Left ventricle myocardium superior (tissue), 1 donor: Measurements from ENCODE around the gene VASH2. TPM values are rescaled to one million over a fixed set of nuclear protein-coding genes. Genes with fewer than 3 reads are reported as not detected.
"Not testable (repeated sequence)": the region's sequence is repeated elsewhere in the genome, so short reads cannot be mapped to it uniquely, and the experiment has no call there.

ENCODE experiments used
- ATAC-seq: fragments of 200-7000 bp; cut with Tn5 transposase; one replicate; pipeline ENCODE4 v1.9.1; 2020; ENCODE audit warnings: mild to moderate bottlenecking, moderate library complexity
- DNase-seq: peaks from one replicate; pipeline ENCODE4 v3.0.0-alpha.2; 2020
- intact Hi-C: fragments of 100-400 bp; cut with micrococcal nuclease; formaldehyde crosslinking; loops from one replicate; pipeline ENCODE4 v1.11.0; 2022
- total RNA-seq: library from RNA; stranded (reverse); fragmentation: NEBNext Ultra II Directional; extraction: Animal tissue kit (Norgen Biotek cat#: 25700); gene quantifications from one replicate; pipeline ENCODE4 v1.2.1, GENCODE V29; 2021
- donor health status: DM: no; HTN: yes; CAD: no; lungs with severe emphysema.

VASH2 gene
- total RNA-seq, 1 donor from 2014 or later = 1.0 TPM

DNA sequence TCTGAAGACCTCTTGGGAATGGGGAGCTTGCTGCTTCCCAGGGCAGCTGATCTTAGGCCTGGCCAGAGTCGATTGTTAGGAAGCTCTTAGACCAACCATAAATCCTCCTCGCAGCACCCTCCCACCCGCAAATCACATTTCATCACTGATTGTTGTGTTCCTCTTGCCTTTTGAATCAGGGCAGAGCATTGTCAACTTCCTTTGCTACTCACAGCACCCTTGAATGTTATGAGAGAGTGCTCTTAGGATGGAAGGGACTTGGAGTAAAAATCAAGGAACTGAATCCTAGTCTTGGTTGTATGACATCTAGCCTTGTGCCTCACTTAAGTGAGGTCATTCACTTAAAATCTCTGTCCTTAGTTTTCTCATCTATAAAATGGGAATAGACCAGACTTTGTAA lies 3.0 kb downstream of the VASH2 start:
- DNase-seq (no peak), ATAC-seq (no peak)
- intact Hi-C loops = no loop called here

DNA sequence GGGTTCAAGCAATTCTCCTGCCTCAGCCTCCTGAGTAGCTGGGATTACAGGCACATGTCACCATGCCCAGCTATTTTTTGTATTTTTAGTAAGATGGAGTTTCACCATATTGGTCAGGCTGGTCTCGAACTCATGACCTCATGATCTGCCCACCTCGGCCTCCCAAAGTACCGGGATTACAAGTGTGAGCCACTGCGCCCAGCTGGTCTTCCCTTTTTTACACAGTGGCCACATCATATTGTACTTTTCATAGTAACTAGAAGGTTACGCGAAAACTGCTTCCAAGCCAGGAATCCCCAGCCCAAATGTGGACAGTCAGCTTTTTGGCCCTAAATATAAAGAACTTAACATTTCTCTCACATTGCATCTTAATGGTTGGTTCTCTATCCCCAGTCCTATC lies 4.2 kb downstream of the VASH2 start:
- ATAC-seq (no peak), DNase-seq (no peak)
- intact Hi-C loops = no loop called here

DNA sequence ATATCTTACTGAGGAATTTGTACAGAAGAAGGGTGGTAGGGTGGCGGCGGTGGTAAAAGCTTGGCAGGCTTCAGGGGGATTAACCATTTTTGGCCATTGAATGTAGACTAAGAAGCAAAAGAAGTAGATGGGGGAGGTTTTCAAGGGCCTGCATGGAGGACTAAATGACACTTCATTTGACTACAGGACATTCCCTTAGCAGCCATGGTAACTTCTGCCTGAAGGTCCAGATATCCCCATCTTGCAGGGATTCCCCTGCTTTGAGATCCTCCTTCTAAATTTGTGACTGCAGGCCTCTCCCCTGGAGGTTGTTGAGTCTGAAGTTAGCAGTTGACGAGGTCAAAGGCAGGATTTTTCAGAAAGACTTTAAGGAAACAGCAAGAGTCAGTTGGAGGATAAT lies 4.8 kb downstream of the VASH2 start:
- no peak for ATAC-seq
- no peak for DNase-seq
- intact Hi-C loops = no loop called here

DNA sequence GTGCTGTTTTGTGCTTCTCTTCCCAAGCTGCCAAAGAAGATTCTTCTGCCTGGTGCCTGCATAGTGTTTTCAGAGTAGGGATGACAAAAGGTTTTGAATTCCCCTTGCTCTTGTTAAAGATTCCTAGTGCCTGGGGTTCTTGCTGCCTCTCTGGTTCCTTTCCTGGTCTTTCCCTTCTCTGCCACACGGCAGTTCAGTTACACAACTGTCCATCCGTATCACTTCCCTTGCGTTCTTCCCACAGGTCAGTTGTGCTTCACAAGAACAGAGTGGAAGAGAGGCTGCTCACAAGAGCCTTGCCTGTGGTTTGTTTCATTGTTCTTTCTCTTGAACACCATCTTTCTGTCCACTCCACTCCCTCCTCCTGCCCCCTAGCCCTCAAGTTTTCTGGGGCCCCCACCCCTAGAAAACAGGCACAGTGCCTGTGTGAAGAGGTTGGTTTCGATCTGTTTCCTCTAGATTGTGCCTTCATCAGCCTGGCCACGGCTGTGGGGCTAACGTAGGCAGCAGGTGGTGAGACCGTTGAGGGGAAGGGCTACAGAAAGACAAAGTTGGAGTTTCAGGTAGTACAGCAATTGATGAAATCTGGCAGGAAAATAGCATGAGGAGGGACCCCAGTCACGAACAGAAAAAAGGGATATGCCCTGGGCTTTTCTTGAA lies 5.8 kb downstream of the VASH2 start:
- no peak for ATAC-seq
- DNase-seq = no peak

DNA sequence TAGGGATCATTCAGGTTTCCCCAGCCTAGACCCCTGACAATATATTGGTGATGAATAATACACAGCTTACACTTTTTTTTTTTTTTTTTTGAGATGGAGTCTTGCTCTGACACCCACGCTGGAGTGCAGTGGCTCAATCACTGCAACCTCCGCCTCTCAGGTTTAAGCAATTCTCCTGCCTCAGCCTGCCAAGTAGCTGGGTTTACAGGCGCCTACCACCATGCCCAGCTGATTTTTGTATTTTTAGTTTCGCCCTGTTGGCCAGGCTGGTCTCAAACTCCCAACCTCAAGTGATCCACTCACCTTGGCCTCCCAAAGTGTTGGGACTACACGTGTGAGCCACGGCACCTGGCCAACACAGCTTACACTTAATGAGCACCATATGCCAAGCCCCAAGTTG lies 7.2 kb downstream of the VASH2 start:
- ATAC-seq (no peak), DNase-seq (no peak)
- intact Hi-C loops = no loop called here

More for the DNA sequence above, 5.8 kb downstream of the VASH2 start:
- intact Hi-C loops = no loop called here

DNA sequence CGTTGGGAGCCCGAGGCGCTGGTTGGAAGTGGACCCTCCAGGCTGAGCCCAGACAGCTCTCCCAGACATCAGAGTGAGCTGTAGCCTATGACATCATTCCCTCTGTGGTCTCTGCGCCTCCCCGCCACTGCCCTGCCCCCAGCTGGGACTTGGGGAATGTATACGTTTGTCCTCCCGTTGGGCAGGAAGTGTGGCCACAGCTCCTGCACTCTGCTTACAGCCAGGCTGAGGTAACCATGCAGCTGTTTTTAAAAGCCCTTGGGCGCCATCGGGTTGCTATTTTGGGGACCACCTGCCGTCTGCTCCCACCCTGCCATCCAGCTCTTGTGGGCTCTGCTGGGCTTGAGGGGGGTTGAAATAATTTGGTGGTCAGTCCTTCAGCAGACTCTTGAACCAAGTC lies 7.8 kb downstream of the VASH2 start:
- ATAC-seq (no peak), DNase-seq (no peak)
- intact Hi-C loops = no loop called here

DNA sequence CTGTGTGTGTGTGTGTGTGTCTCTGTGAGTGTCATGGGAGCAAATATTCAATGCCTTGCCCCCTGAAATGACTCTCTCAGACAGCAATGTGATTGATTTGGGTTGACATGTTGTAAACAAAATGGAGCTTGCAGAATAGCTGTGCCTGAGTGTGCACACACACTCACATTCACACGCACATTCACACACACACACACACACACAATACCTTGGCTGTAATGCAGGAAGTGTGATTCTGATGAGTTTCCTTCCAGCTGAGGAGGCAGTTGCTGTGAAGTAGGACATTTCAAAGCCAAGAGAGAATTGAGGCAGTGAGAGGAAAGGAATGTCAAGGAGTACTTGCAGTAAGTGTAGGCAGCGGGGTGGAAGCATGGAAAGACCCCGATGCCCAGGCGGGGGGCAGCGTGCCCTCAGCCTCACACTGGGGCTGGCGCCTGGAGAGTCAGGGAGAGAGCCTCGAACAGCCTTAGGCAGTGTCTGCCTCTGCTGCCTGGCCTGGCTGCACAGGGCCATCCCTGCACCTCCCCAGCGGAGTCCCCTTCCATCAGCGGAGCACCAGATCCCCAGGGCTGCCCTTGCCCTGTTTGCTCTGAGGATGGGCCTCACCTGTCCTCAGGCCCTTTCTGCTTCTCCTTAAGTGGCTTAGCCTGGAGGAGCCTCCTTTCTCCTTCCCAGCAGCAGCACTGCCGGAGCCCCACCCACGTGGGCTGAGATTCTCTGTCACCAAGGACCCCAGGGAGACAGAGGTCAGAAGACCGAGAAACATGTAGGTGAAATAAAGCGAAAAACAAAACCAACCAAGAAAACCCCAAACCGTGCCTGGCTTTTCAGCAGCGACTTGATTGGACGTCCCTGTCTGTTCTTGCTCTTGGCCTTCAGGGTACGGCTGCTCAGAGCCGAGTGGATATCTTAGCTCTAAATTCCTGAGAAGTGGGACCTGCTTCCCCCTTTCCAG lies 9.2 kb downstream of the VASH2 start:
- intact Hi-C loops = no loop called here
- no peak for DNase-seq
- ATAC-seq = no peak

DNA sequence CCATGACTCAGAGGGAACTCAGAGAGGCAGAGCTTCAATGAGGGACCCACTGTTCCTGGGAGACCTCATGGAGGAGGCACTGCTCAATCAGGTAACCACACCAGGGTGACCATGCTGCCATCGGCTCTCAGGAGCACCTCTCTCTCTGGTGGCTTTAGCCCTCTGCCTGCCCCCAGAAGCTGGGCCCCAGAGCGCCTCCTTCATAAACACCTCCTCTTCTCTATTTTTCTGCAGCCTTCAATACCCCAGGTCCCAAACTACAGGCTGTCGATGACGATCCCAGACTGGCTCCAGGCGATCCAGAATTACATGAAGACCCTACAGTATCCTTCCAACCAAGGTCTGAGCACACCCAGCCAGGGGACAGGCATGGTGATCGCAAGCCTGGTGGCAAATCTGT lies 10.6 kb downstream of the VASH2 start:
- ATAC-seq (no peak), DNase-seq (no peak)
- intact Hi-C loops = no loop called here

DNA sequence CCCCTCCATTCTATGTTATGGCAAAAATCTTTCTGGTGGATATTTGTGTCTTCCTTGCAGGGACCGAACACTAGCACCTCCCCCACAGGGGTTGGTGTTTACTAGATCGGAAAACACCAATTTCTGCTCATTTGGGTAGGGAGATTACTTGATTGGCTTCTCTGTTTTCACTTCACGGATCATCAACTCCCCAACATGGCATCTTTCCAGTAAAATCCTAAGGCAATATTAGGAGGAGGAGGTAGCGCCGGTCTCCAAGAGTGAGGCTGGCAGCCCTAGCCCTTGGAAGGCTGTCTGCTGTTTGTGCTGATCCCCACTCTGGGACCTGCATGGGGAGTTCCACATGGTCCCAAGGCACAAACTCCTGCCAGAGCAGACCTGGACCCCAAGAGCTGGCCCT lies 12.2 kb downstream of the VASH2 start:
- no peak for DNase-seq
- intact Hi-C loops = no loop called here
- no peak for ATAC-seq

DNA sequence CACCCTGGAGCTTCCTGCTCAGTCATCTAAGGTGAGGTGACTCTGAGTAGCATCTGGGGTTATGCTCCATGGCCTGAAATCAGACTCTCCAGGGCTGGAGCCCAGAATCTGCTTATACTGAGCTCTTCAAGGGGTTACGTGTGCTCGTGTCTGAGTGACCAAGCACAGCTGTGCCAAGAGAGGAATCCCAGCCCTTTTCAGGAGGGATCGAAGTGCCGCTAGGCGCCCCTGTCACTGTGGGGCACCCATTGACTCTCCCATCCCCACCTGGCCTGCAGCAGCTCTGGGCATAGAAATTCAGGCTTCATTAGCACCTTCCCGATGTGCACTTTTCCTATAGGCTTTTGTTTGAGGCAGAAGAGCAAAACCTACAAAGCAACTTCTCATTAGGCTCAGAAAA lies 13.8 kb downstream of the VASH2 start:
- intact Hi-C loops = no loop called here
- DNase-seq = no peak
- ATAC-seq = no peak

DNA sequence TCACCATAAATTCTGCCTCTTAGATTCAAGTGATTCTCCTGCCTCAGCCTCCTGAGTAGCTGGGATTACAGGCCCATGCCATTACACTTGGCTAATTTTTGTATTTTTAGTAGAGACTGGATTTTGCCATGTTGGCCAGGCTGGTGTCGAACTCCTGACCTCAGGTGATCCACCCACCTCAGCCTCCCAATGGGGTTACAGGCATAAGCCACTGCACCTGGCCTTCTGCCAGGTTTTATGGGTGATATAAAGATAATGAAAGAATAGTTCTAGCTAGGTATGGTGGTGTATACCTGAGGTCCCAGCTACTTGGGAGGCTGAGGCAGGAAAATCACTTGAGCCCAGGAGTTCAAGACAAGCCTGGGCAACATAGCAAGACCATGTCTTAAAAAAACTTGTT lies 14.7 kb downstream of the VASH2 start:
- ATAC-seq, intact Hi-C loops, DNase-seq: not testable (repeated sequence)

DNA sequence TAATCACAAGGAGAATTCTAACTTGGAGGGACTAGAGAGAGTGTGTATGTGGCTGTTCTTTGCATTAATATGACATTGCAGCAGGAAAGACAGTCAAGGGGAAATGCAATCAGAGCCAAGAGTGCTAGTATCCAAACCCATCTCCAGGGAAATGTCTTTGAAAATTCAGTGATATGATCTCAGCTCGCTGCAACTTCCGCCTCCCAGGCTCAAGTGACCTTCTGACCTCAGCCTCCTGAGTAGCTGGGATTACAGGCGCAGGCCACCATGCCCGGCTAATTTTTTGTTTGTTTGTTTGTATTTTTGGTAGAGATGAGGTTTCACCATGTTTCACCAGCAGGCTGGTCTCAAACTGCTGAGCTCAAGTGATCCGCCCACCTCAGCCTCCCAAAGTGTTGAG lies 16.3 kb downstream of the VASH2 start:
- intact Hi-C loops = no loop called here
- ATAC-seq = no peak
- no peak for DNase-seq

DNA sequence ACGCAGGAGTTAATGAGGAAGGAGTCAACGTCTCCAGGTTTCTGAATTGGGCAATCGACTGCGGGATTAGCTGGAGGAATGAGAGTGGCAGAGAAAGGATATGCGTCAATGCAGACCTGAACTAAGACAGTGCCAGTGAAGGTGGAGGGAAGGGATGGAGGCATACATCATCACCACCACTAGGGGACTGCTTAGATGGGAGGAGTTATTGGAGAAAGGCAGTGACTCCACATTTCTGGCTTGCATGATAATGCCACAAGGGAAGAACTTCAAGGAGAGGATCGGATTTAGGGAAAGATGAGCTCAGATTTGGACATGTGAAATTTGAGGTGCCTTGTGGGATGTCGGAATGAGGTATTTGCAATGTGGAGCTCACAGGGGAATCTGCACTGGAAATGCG lies 17.5 kb downstream of the VASH2 start:
- ATAC-seq = peak; percentile 33
- DNase-seq = no peak

DNA sequence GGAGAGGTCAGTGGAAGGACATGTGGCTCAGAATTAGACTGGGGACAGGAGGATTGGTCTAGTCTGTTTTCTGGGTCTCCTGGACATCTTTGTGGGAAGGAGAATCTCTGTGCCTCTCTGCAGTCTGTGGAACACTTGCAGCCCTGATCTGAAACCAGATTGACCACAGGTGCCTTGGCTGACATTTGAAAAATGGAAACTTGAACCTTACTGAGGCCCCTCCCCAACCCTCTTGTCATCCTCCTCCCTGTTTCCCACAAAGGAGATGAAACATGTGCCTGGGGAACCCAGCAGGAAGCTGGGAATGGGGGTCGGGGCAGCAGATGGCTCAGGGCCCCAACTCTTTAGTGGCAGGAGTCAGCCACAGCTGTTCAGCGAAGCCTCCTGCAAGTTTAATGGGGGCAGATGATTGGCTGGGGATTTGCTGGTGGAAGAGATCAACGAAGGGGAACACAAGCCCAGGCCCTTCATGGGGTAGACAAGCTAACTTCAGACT lies 18.1 kb downstream of the VASH2 start:
- ATAC-seq (no peak), DNase-seq (no peak)
- intact Hi-C loops = no loop called here

More for the DNA sequence above, 17.5 kb downstream of the VASH2 start:
- intact Hi-C loops = no loop called here

DNA sequence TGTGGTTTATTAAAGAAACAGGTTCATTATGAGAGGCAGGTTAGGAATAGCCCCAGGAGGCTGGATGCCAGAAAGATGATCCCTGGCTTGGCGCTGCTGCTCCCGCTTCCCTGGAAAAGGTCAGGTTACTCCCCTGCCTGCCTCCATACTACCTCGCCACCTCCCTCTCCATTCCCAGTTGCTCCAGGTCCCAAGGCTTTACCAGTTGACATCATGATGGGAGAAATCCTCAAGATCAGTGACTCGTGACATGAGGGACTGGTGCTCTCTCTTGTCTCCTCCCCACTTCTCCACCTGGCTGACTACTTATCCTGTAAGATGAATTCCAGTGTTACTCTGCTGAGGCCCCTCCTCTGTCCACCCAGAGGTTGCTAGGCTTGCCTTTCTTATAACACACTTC lies 19.7 kb downstream of the VASH2 start:
- ATAC-seq = no peak
- intact Hi-C loops = no loop called here
- DNase-seq = no peak

DNA sequence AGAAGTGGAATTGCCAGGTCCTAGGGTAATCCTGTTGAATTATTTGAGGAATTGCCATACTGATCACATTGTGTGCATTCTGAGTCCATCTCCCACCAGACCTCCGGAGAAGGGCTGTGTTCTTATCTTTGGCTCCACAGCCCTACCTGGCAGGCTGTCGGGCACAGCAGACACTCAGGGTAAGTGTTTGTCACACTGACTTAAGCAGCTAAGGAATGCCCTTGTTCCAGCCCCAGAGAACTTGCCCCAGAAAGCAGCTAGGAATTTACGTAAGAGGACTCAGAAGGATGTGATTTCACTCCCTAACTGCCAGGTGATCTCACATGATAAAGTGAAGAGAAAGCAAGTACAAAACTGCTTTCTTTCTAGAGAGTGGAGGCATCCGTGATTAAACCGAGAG lies 21.0 kb downstream of the VASH2 start:
- DNase-seq (no peak), ATAC-seq (no peak)
- intact Hi-C loops = no loop called here

DNA sequence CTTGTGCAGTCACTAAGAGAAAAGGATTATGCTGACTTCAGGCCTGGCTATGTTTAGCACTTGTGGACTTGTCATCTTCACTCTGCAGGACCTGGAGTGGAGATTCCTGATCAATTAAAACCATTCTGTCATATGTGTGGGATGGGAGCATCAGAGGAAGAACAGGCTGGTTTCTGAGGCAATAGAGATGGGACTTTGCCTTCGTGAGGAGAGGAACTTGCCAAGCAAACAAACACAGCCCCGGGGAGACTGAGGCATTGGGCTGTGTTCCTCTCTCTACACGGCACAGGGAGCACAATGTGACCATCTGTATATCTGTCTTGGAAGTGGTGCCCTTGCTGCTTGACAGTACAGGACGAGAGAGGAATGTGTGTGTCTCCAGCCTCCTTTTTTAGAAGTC lies 23.1 kb downstream of the VASH2 start:
- no peak for ATAC-seq
- intact Hi-C loops = no loop called here
- DNase-seq = no peak

DNA sequence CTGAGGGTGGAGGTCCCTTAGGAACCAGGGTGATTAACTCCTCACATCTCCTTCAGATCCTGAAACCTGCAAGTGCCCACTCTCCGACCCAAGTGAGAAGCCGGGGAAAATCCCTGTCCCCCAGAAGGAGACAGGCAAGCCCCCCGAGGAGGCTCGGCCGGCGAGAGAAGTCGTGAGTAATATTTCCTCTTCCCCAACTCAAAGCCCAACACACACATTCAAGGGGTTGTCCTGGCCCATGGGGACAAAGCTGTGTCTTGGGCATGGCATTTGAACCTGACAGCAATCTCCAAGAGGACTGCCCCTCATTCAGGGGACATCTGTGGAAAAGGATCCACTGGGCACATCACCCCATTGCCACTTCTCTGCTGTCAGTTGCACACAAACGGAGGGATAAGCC lies 23.6 kb downstream of the VASH2 start:
- DNase-seq = no peak
- ATAC-seq = no peak
- intact Hi-C loops = no loop called here

DNA sequence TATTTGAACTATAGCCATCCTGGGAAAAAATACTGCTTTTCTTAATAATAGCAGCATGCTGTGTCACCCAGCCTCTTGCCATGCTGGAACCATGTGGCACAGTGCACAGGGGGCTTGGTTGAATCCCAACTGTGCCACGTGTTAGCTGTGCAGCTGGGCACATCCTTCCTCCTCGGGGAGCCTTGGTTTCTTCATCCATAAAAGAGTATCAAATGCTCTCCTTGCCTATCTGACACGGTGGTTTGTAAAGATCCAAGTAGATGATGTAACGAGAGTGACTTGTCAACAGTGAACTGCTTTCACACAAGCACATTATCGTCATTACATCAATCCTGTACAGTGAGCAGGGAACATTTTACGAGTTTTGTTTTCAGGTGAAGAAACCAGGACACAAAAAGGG lies 24.4 kb downstream of the VASH2 start:
- no peak for DNase-seq
- intact Hi-C loops = no loop called here
- ATAC-seq = no peak

DNA sequence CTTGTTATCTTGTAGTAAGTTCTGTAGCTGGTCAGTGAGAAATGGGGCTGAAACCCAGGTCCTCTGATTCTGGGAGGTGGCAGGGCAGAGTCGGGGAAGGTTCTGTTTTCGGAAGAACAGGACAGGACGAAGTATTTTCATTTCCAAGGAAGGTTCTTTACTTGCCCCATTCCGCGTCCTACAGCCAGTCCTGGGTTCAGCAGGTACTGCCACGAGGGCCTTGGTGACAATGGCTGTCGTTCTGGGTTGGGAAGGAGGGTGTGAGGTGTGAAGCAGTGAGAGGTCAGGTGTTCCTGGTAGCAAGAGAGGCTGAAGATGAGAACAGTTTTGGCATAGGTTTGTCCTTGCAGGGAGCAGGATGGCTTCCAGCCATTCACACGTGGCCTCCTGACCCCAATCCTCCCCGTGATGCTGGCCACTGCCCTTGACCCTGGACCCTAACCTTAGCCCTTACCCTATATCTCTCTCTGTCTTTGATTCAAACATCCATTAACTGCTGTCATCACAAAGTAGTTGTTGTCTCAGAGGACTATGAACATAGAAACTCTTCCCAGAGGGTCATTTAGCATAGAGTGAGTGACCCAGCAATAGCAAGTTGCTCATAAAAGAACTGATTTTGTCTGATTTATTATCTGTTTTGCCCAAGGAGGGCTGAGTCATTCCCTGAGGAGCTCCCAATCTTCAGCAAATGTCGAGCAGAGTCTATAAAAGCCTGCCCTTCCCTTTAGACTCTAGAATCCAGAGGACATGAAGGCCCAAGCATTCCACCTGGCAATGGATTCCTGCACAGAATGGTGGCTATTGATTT lies 25.0 kb downstream of the VASH2 start:
- intact Hi-C loops = no loop called here
- ATAC-seq = no peak
- no peak for DNase-seq
